Activated T-cell treated with anti-CD3 and anti-CD28 coated beads for 24 hours (primary cell): ENCODE data around the gene MSI2.

Experiments
- DNase-seq: peaks from one replicate; pipeline ENCODE4 v3.0.0-alpha.2; 2020; ENCODE audit warnings: low read depth

MSI2 gene

GRCh38 chr17:57343717-57344116 lies 87.4 kb downstream of the MSI2 start:
- no peak for DNase-seq

- no peak for DNase-seq
Measured at GRCh38 chr17:57344261-57344660, 87.9 kb downstream of the MSI2 start.

DNA sequence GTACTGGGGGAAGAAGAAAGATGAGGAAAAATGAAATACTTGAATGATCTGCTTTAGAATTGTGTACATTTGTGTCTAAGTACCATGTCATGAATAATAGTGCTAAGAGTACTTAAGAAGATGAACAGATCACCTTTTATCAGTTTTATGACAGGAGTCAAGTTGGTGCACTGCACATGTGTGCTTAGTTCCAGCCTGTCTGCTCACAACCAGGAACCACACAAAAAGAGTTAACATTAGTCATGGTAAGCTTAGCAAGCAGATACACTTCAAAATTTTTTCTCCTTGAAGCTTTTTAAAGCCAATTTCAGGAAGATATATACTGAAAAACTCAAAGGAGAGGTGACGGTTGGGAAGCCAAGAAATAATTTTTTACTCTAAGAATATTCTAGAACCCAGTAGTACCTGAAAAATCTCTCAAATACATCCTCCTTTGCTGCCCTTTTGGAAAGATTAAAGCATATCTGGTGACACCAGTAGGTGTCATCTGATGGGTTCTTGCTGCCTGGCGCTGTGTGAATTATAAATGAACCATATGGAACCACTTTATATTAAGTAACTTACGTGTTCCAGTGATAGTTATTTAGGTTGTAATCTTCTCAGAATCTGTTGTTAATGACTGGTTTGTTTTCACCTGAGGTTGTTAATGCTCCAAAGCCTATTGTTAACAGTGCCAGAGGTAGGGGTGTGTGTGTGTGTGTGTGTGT lies 93.4 kb downstream of the MSI2 start:
- no peak for DNase-seq

DNA sequence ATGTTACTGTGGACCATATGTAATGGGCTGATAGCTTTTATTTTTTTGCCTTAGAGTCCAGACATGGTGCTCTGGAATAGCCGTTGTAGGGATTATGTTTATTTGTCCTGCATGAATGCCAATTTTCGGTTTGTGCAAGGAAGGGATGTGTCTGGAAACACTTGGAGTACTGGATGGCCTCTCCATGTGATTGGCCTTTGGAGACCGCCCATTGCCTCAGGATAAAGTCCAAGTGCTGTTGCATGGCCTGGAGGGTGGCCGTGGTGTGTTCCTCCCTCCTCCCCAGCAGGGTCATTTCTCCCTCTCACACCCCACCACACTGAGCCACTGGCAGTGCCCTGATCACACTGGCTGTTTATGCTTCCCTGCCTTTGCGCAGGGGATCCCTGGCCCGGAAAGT lies 93.9 kb downstream of the MSI2 start:
- DNase-seq, result no peak

DNA sequence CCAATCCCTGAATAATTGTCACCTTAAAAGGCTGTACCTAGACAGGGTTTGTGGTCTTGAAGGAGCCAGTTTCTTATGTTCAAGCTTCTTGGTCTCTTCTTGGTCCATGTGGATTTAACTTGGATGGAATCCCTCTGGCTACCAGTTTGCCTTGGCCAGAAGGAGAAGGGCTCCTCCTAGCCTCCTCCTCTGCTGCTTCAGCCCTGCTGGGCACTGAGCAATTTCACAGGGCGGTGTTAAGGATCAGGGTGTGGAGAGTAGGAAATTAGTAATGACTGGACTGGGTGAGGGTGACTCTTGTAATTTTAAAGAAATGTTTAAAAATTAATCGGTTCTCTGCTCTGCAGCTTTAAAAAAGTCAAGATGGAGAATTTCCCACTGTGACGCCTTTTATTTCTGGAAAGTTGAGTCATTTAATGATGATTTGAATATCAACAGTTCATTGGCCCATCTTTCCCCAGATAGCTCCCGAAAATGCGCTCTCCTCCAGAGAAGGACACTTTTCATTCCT lies 96.4 kb downstream of the MSI2 start:
- no peak for DNase-seq

DNA sequence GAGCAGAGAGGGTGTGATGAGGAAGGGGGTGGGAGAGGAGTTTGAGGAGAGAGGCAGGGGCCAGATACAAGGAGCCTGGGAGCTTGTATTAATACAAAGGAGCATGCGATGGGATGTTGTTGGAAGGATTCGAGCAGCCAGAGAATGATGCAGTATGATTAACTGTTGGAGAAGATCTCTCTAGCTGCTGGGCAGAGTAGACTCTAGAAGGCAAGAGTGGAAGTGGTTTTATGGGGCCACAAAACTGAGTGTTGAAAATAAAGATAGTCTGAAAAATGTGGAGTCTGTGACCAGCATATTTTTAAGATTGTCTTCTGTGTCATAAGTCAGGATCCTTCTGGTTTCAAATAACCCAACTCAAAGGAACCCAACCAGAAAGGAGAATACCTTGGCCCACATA lies 98.3 kb downstream of the MSI2 start:
- DNase-seq, result no peak

- no peak for DNase-seq
Measured at GRCh38 chr17:57355090-57355859, 99.0 kb downstream of the MSI2 start.

GRCh38 chr17:57356153-57356718 lies 99.9 kb downstream of the MSI2 start:
- no peak for DNase-seq

DNA sequence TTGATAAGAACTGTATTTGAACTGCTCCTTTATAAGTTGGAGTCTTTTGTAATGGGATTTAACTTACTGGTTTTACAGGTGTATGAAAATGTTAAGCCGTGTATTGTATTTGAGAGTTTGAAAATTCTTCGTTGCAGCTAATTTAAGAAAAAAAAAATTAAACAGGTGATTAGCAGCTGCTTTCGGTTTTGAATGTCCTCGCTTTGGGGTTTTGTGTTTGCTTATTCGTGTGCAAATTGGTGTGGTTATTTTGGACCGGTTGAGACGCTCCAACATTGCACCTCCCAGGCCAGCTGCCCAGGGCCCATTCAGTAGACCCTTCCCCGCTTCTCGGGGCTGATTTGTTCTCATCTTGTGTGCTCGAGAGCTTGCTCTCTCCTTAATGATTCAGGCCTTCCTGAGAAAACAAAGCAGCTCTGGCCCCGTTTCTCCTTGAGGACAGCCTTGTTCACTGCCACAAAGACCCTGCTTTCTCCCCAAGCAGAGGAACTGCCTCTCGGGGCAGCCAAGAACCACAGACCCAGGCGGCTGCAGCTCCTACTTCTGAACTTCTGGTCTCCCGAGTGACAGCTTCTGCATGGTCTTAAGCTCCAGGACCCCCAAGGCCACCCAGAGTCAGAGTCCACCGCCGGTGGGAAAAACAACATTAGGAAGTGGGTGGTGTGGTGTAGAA lies 100.5 kb downstream of the MSI2 start:
- no peak for DNase-seq

GRCh38 chr17:57357392-57357784 lies 101.1 kb downstream of the MSI2 start:
- no peak for DNase-seq

GRCh38 chr17:57357830-57358430 lies 101.6 kb downstream of the MSI2 start:
- DNase-seq, result no peak

DNA sequence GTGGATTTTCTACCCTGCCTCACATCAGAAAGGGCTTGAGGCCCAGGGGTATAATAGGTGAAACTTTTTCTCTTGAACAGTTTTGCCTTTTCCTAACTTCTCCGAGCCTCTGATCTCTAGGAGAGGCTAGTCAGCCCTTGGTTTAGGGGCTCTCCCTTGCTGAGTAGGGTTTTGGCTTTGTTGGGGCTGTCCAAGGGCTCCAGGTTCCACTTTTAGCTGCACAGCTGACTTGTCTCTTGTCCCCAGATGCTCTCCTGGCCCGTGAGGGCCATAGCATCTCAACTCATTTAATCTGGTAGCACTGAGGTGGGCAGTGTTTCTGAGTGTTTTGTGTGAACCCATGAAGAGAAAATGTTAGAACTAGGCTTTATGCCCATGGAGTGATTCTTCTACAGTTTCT lies 103.9 kb downstream of the MSI2 start:
- DNase-seq, result no peak

GRCh38 chr17:57362797-57363556 lies 106.7 kb downstream of the MSI2 start:
- no peak for DNase-seq

DNA sequence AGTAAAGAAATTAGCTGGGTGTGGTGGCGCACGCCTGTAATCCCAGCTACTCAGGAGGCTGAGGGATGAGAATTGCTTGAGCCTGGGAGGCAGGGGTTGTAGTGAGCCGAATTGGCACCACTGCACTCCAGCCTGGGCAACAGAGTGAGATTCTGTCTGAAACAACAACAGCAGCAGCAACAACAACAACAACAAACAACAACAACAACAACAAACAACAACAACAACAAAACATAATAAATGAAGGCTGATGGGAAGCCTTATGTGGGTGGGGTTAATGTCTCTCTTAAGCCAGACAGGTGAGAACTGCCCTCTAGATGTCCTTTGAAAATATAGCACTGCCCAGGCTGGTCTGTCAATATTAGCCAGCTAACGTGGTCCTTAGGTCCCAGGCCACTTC lies 107.3 kb downstream of the MSI2 start:
- no peak for DNase-seq

DNA sequence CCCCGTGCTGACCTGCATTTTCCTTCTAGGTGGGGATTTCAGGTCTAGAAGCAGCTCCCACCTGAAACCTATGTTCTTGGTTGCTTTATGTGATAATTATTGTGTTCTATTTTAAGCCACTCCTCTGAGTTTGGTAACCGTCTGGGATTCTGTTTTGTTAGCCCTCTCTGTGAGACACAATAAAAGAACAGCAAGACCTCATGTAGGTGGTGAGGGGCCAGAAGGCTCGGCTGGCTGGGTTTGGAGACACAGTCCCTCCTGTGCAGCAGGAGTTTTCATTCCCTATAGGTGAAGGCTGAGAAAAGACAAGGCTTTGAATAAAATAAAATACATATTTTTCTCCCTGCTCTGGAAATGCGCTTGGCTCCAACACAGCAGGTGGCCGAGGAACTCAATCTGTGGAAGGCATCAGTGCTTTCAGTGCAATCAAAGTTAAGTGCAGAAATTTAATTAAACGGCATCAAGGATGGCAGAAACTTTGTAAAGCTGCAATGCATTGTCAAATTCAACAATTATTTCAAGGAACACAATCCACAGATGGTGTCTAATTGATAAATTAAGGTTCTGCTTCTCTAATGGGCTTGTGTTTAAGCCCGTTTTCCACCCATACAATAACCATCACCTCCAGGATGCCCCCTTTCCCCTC lies 107.8 kb downstream of the MSI2 start:
- DNase-seq, result no peak

DNA sequence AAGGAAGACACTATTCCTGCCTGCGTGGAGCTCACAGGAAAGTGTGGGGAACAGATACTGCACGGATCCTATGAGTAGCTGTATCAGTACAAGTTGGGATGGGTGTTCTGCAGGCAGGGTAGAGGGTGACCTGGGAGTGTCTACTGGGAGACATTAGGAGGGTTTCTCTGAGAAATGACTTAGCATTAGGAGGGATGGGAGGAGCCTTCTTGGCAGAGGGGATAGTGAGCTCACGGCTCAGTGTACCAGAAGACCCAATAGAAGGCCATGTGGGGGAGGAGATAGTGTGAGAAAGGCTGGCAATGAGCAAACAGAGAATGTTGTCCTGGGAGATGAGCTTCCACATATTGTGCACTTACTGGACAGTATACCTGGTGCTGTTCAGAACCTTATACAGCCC lies 109.1 kb downstream of the MSI2 start:
- DNase-seq, result no peak

GRCh38 chr17:57366177-57366557 lies 109.8 kb downstream of the MSI2 start:
- no peak for DNase-seq

DNA sequence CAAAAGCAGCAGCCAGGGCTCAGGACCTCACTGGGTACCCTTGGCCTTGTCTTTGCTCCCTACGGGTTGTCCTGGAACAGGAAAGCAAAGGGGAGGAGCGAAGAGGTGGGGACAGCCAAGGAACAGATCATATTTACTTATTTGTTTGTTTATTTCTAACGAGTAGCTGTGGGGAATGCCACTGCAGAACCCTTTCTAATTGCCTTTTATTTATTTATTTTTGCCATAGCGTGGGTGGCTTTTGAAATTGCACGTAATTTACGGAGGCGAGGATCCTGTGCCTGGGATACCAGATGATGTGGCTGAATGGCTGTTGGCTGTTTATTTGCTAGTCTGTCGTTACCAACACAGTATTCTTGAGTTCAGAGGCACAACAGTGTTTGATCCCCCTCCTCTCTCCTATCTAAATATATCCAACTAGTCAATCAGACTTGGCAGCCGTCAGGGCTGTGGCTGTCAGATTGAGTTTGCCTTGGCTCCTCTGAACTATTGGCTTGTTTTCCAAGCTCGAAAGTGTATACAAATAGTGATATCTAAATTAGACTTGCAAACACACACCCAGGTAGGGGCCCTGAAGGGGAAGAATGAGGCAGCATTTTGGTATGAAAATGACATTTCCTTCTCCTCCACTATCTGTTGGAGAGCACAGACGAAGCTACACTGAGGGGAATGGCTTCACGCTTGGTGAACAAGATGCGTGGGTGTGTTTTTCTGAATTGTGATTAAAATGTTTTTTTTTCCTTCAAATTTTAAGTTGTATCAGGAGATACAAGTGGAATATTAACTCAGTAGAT lies 110.4 kb downstream of the MSI2 start:
- no peak for DNase-seq

DNA sequence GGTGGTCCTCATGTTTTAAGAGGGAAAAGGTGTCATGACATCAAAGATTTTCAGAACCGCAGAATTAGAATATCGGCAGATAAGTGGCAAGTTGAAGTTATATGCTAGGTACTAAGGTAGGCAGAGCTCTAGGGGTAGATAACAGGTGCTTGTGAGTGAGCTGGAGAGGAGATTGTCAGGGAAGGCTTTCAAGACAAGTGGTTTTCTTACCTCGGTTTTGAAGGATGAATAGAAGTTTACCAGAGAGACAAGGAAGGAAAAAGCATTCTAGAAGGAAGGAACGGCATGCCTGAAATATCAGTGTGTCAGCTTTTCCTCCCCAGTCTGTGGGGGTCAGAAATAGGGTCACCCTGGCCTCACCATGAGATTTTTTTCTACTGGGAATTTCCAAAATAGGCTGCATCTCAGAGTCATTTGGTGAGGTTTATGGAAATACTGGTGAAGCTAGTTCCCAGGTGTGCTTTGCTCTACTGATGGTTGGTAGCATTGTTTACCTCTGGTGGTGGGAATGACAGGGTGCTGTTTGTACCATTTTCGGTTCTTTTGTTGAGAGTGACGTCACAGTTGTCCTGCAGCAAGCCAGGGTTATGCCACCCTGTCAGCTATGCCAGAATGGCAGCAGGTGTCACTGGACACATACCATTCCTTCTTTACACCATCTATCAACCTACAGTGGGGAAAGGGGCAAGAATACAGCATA lies 112.5 kb downstream of the MSI2 start:
- no peak for DNase-seq
